HG03439 (cell line): Measurements from ENCODE around the gene RGS5.

Experiments used
- ATAC-seq: cut with Tn5 transposase; IDR thresholded peaks from one replicate; pipeline ENCODE4 v1.9.1; 2021; ENCODE audit warnings: mild to moderate bottlenecking, moderate library complexity; ENCODE audit not compliant: unreplicated experiment

RGS5 gene

DNA sequence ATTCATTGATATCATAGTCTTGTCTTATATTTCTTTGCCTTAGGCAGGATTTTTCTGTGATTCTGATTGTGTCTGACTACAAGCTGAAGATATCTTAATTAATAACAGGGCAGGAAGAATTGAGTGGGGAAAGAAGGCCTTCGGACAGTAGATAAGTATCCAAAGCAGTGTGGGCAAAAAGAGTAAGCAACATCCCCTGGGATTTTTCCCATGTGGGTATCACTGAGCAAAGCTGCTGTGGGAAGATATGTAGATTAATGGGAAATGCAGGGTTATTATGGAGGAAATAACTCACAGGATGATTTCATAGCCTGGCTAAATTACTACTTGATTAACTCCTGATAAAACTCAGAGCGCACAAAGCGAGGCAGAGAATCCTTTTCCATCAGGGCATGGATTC lies 55.7 kb downstream of the RGS5 start:
- ATAC-seq: no peak

DNA sequence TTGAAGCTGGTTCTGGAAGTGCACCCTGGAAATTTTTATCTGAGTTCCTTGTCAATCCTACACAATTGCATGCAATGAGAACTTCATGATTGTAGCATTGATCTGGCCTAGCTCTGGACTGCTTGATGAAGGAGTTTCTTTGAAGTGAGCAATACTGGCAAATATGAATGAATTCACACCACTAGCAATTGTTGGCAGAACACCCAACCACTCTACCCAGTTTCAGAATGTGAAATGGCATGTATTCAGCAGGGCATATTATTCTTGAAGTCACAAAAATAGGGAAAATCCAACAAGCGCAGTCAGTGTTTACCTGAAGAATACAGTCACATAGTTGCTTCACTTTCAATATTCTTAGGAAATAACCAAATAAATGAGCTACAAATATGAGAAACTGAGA lies 57.3 kb downstream of the RGS5 start:
- no peak for ATAC-seq

DNA sequence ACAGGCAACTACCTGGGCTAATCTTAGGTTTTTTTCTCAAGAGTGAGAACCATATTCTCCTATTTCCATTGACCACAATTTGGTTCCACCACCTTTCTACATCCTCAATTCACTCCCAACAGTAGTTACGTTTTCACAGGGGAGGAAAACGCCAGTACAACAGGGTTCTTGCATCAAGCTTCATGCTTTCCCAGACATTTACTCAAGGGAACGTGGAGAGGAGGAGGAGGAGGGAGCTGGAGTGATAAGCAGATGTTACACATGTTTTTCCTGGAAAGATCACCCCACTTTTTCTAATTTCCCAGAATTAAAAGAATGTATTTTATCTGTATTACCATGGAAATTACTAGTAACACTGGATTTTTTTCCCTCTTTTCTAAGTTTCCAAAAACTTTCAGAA lies 58.3 kb downstream of the RGS5 start:
- no peak for ATAC-seq

DNA sequence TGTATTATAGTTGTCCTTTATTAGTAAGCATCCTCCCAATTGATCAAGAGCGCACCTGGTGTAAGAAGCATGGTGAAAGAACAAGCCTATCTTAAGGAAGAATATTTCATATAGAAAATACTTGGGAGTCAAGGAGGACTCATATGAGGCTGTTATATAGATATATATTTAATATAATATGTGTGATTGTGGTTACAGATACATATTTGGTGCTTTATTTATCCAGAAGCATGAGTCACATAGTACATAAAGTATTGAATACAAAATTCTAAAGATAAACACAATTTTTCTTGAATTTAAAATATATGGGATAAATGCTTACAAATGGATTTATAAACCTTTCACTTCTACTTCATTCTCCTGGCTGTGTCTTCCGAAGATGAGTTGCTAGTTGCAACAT lies 60.6 kb downstream of the RGS5 start:
- no peak for ATAC-seq

DNA sequence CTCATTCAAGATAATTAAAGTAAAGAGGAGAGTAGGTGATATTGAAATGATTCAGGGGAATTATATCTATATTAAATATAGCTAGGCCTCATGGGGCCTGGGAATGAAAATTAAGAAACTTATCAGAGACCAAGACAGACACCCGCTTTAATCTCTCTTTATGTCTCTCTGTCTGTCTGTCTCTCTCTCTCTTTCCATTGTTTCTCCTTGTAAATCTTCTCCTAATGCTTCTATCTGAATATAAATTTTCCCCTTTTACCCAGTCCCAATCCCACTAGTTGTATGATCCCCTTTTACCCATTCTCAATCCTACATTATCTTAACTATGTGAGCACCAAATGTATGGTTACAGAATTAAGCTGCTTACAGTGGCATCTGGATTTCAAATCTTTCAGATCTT lies 61.2 kb downstream of the RGS5 start:
- no peak for ATAC-seq

DNA sequence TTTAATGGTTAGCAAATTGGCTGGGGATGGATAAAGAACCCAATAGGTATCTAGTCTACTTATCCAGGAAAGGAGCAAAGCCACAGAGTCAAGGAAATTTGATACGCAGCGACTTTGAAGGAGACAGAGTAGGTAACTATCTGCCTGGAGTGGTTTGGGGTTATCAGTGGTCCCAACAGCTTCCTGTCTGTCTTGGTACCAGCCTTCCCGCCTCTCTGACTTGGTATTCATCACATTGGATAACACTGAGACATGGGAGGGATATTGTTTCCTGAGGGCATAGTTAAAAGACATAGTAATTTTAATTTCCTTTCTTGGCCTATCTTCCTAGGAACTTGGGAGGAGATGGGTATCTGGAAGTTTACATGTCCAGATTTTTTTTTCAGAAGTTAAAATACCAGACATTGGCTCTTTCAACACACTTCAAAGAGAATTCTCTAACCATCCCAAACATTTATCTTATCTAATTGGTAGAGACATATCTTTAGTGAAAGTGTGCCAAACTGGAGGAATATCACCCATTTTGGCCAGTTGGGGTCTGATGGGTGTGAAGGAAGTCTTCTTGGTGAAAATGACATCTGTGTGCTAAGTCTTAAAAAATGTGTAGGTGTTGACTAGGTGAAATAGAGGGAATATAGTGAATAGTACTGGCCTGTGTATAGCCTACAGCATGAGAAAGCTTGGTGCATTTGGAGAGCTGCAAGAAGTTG lies 65.0 kb downstream of the RGS5 start:
- no peak for ATAC-seq

DNA sequence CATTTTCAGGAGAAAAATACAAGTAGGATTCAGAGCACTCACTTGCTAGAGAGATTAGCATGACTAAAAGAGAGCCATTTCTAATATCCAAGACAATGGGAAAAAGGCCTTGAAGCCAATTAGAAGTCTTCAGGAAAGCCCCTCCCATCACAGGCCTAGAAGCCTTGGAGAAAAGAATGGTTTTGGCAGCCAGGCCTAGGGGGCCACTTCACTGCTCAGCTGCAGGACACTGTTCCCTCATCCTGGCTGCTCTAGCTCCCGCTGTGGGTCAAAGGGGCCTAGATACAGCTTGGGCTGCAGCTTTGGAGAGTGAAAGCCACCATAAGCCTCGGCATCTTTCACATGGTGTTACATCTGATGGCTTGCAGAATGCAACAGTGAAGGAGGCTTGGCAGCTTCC lies 70.7 kb downstream of the RGS5 start:
- ATAC-seq: no peak

DNA sequence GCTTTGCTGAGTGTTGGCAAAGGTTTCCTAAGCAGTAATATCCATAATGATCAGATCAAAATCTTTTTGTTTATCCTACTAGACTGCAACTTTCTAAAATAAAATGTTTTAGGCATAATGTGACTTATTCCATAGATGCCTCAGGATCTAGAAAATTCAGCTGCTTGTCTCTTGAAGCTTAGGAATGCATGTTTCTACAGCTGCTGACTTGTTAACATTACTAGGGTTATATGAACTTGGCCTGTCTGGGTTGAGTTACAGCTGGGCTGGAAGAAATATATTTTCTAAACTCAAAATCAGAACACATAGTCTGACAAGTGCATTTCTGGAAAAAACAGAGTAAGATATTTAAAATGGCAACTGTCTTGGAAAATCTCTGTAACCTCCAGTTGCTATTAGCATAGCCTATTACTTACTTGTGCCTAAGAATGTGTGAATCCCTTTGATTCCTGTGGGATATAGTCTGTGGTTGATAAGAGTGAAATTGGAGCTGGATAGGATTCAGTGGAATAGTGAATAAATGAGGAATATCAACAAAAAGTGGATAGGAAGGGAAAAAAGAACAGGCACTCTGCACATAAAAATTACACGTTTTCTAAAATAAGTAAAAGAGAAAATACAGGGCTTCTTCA lies 72.4 kb downstream of the RGS5 start:
- no peak for ATAC-seq

DNA sequence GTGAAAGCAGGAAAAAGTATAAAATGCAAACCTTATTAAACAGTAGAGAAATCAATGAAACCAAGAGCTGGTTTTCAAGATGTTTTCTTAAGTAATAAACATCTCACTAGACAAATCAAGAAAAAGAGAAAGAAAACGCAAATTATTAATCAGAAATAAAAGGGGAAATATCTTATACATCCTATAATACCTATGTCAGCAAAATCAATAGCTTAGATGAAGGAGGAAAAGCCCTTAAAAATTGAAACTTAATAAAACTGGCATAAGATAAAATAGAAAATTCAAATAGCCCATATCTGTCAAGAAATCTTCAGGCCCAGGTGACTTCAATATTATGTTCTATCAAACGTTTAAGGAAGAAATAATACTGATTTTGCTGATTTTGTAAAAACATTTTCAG lies 74.4 kb downstream of the RGS5 start:
- ATAC-seq: no peak

DNA sequence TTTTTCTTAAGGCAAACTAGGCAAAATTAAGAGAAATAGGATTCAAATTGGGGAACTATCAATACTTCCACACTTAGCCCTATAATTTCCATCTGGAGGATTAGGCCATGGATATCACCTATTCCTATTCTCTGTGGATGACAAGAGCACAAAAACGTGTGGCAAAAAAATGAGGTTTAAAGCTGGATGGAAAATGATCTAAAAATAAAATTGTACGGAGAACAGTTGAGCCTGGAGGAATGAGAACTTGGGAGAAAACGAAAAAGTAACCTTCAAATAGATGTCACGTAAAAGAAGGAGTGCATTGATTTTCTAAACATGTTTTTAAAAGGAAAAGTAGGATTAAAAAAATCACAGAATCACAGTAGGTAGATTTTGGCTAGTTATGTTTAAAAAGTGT lies 77.9 kb downstream of the RGS5 start:
- no peak for ATAC-seq

DNA sequence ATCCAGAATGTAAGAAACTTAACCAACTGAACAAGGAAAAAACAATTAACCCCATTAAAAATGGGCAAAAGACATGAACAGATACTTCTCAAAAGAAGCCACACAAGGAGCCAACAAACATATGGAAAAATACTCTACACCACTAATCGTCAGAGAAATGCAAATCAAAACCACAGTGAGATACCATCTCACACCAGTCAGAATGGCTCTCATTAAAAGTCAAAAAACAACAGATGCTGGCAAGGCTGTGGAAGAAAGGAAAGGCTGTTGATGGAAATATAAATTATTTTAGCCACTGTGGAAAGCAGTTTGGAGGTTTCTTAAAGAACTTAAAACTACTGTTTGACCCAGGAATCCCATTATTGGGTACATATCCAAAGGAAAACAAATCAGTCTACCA lies 82.3 kb downstream of the RGS5 start:
- ATAC-seq: no peak

DNA sequence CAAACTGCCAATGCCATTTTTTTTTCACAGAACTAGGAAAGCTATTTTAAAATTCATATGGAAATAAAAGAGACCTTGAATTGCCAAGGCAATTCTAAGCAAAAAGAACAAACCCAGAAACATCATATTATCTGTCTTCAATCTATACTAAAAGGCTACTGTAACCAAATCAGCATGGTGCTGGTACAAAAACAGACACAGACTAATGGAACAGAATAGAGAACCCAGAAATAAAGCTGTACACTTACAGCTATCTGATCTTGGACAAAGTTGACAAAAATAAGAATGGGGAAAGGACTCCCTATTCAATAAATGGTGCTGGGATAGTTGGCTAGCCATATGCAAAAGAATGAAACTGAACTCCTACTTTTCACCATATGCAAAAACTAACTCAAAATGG lies 83.0 kb downstream of the RGS5 start:
- ATAC-seq: no peak

DNA sequence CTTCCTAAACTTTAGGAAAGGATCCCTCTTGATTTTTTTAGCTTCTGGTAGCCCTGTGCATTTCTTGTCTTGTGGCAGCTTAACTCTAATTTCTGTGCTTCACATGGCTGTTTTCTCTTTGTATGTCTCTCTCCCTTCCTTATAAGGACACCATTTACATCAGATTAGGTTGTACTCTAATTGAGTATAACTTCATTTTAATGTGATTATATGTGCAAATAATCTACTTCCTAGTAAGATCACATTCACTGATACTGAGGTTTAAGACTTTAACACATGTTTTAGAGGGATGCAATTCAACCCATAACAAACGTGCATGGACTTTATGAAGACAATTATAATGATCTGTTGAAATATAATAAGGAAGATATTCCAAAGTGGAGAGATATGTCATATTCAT lies 86.8 kb downstream of the RGS5 start:
- no peak for ATAC-seq

DNA sequence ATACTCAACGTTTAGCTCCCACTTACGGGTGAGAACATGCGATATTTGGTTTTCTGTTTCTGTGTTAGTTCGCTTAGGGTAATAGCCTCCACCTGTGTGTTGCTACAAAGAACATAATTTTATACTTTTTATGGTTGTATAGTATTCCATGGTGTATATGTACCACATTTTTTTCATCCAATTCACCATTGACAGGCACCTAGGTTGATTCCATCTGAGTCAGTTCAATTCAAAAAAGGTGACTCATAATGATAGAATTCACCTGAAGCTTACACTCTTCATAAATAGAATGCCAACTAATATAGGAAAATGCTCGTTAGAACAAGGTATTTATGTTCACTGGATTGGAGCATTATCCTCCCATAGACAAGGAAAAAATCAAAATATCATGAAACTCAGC lies 95.1 kb downstream of the RGS5 start:
- ATAC-seq: no peak

DNA sequence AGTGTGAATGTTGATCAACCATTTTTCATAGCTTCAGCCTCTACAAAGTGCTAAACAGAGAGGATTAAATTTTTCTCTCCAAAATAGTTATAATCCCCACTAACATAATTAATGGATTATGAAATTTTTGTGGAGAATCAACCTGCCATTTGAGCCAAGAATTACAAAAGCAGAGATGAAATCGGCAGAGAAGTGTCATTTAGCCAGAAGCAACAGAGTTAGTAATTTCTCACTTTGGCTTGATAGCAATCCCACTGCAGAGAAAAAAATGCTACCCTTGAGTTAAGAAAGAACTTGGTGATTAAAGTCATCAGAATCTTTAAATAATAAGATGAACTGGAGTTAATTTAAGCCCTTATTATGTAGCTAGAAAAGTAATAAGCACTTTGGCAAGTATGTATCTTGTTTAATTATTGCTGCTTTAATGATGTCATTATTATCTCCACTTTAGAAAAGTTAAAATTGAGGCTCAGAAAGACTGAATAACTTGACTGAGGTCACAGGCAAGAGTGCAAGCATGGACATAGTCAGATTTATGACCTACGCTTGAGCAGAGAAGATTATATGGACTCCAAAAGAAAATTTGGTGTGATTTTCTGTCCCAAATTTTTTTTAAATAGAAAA lies 96.2 kb downstream of the RGS5 start:
- no peak for ATAC-seq

DNA sequence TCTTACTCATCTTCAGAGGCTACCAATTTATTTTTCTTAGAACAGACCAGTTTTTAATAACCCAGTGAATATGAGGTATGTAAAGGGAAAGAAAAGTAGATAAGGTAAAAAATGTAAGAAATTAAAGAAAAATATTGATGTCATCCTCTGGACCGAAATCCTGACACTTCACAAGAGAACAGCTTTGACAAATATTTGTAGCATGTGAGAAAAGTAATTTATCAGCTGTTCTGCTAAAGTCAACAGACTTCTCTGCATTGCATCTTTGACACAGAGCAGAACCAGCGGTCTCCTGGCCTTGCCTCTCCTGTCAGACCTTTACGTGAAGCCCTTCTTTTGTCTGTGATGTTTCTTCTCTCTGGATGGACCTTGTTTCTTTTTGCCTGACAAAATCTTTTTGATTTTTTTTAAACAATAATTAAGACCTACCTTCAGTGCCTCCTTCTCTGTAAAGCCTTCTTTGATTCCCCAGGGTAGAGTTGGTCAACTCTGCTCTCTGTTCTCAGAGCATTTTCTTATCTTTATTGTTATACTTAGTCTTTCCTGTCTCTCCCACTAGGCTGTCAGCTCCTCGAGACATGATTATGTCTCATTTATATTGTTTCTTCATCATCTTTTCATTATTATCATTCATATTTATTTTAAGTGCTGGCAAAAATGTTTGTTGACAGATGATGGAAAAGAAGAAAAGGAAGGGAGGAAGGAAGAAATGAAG lies 98.2 kb downstream of the RGS5 start:
- ATAC-seq: no peak

DNA sequence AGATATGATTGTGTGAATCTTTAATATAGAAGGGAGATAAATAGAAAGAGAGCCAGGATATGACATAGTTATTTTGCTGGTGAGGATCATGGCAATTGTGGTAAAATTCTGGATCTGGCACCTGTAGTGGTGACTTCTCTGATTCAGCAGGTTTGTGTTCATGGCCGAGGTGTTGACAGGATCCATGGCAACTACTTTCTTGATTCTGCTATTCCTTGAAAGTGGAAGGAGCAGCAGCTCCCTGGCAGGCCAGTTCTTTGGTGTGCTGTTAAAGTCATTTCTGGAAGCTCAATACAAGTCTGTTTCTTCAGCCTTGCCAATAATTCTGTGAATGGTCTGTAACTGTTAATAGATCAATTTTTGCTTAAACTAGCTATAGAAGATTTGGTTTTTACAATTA lies 100.1 kb downstream of the RGS5 start:
- no peak for ATAC-seq

DNA sequence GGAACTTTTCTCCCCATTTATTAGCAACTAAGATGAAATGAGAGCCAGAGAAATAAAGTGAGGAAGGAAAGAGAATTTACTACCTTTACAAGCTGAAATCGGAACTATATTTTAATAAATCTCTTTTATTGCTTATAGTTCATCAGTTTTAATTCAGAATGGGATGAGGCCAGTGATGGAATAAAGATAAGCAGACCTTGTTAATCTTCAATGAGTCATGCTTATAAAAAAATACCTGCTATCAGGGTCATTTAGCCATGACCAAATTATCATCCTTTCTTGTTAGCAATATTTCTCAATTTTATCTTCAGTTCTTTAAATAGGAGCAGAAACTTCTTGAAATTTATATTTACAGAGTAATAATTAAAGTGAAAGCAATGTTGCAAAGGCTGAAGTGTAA lies 107.5 kb downstream of the RGS5 start:
- no peak for ATAC-seq

DNA sequence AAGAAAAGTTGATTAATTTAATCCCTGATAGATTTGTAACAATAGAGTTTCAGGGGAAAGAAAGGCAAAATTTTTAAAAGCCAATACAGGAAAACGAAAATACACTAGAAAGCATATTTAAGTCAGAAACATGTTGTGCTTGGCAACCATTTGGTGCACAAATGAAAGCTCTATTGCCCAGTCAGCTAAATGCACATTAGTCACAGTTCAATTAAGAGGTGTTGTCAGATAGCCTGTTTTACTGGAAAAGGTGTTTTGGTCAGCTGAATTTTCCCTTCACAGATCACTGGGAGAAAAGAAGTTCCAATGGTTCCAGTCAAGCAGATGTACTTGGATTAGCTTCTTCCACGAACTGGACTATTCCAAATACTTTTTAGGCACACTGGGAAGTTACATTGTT lies 108.1 kb downstream of the RGS5 start:
- no peak for ATAC-seq

DNA sequence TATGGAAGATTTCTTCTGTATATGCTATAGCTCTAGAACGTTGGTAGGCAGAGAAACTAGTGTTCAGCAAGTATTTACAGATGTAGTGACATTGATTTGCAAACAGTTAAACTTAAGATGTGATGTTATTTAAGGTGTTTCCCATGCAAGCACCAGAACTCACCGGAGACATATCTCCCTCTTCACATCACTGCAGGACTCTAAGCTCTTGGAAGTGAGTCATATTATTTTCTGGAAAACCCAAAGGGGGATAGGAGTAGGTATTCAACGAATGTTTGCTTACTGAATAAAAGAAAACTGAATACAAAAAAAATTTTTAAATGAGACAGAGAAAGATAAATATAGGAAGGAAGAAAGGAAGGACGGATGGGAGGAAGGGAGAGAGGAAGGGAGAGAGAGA lies 108.5 kb downstream of the RGS5 start:
- no peak for ATAC-seq

DNA sequence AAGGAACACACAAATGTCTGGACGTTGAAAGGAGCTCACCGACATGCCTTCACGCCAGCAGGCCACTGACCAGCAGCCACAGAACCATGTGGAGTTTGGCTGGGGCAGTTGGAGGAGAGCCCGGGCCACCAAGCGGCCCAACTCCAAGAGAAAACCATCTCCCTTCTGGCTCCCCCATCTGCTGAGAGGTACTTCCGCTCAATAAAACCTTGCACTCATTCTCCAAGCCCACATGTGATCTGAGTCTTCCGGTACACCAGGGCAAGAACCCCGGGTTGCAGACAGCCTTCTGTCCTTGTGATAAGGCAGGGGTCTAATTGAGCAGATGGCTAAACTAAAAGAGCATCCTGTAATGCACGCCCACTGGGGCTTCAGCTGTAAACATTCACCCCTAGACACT lies 109.1 kb downstream of the RGS5 start:
- no peak for ATAC-seq

DNA sequence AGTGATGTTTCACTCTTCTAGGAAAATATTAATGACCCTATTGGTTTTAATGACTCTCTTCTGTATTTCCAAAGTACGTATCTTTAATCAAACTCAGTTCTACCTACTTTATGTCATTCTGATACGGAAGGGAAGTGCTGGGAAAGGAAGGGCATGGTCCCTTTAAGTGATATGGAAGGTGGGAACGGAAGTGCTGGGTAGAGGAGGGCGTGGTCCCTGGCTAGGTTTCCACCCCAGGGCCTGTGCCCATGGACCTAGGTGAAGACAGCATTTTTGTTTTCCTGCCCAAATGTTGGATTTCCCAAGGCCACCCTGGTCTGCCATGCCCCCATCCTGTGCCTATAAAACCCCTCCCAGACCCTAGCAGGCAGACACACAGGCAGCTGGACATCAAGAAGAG lies 109.5 kb downstream of the RGS5 start:
- ATAC-seq: no peak
